Renal cortical epithelial cell (primary cell): ENCODE measurements around the gene PRPSAP1. TPM values are rescaled to one million over a fixed set of nuclear protein-coding genes. Genes with fewer than 3 reads are reported as not detected.

Source experiments
- DNase-seq: peaks from one replicate; pipeline ENCODE4 v3.0.0-alpha.2; 2011; ENCODE audit warnings: low read depth
- total RNA-seq: library from RNA; depleted of rRNA; stranded (reverse); fragments of >200 nt; gene quantifications from 2 replicates; pipeline ENCODE4 v1.2.3, GENCODE V29; 2014

The PRPSAP1 gene
- total RNA-seq, result 54.5 and 58.5 TPM in 2 replicates

GRCh38 chr17:76353599-76354316 is at the start of gene PRPSAP1:
TSS of gene PRPSAP1 (minus strand) at chr17:76353916. CDS start at chr17:76353703, 213 bp downstream.
- peak; percentile 71 for DNase-seq

- DNase-seq, result no peak
Observed at GRCh38 chr17:76402711-76403110, 49.0 kb upstream of the PRPSAP1 start.

DNA sequence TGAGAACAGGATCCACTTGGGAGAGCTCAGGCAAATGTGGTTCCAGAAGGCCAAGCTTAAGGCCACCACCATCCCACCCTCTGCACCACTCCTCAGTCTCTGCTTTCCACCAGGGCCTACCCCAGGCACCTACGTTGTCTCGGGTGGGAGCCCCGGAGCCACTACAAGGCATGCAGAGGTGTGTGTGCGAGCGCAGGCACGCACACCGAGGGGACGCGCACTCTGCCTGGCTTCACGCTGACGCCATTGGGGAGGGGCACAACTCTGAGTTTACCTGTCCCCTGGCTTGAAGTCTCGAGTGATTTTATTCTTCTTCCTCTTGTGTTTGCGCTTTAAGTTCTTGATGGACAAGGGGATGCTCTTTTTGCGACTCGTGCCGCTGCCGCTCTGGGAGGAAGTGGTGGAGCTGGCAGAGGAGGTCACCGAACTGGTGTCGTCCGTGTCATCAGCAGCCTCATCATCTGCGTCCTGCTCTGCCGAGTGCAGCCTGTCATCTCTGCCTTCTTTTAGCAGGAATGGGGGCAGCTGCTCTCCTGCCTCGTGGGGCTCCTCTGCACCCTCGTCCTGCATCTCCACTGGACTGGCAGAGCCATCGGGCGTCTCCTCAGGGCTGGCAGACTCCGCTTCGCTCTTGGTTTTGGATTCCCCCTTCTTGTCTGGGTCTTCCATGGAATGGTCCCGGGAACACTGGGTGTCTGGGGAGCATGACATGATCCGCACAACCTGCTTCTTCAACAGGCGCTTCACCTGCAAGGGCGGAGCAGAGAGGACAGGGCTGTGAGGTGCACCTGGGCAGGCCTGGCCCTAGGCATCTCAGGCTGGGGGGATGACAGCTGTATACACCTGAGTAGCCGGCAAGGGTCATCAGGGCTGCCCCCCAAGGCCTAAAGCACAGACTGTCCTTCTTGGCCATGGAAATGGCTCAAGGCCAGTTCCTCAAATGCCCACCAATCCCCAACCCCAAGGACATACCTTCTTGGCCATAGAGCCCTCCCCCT is 45.8 kb upstream of the PRPSAP1 start:
- no peak for DNase-seq

DNA sequence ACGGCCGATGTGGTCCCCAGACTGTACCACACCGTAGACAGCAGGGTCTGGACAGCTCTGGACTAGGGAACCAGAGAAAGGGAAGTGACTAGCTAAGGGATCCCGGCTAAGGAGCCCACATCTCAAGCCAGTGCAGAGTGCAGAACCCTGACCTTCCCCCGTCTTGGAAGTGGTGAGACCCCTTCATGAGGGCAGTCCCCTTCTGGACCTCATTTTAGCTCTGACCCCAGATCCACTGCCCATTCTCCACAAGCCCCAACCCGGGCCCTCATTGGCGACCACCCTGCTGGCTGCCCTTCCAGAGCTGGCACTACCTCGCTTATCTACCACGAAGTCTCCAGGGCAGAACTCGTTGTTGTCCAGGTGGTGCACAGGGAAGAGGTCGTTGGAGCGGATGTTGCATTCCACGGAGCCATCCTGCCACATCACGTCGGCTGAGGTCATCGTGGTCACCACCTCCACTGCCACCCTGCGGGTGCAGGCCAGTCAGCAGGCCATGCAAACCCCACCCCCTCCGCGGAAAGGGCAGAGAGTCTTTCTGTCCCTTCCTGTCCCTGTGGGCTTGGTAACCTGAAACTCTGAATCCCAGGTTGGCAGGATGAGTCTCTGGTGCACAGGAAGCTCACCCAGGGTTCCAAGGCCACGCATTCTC is 44.9 kb upstream of the PRPSAP1 start:
- DNase-seq, result no peak

DNA sequence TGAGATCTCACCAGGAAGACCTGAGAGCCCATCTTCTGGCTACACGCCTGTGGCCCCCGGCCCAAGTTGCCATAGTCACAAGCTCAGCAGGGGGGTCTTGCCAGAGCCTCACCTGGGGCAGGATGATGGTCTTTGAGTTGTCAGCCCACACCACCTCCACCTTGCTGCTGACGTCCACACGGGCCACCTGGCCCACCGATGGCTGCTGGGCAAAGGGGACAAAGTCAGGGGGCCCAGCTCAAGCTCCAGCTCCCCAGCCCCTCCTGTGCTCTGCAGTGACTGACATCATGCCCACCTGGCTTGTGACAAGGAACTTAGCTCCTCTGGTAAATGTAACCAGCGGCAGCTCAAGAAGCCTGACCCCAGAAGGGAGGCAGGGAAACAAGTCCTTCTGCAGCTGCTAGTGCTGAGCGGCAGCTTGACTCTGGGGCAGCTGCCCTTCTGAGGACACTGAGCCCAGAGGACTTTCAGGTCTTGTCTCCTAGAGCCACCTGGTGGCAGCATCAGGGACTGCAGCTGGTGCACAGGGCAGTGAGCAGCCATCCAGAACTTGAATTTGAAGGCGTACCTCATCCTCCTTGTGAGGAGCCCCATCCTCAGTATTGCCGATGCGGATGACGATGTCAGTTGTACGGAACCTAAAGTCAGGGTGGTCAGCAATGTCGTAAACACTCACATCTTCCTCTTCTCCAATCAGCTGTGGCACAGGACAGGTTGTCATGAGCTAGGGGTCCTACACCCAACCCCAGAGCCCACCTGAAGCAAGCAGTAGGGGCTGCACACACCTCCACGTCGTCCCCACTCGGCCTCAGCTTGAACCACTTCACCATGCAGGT is 44.2 kb upstream of the PRPSAP1 start:
- DNase-seq, result peak; percentile 75

DNA sequence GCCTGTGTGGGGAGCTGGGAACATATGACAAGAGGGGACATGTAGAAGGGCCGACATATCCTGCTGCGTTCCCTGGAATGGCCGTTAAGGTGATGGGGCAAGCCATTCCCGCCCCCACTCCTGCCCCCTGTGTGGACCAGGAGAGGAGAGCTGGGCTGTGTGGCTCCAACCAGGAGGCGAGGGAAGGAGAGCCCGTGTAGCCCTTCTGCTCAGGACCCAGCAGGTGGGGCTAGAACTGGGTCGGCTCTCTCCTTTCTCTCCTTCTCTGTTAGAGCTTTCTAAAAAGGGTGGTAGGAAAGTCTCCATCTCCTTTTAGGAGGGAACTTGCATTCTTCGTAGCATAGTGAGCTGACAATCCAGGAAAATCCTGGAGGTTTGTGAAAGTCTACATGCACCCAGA is 43.5 kb upstream of the PRPSAP1 start:
- DNase-seq, result no peak

- no peak for DNase-seq
Observed at GRCh38 chr17:76395980-76396379, 42.3 kb upstream of the PRPSAP1 start.

DNA sequence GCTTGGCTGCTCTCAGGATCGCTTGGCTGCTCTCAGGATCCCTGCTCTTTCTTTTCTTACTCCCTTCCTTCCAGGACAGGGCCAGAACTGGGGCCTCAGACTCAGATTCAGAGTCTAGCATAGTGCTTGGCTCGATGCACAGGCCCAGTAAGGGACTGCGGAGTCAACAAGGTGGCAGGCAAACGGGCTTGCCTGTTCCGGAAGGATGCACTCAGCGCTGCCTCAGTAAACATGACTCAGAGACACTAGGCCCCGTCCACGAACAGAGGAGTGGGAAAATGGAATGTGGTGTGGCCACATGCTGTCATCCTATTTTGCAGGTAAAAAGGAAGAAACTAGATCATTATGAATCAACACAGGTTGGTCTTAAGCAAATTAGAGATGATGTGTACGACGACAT is 40.5 kb upstream of the PRPSAP1 start:
- DNase-seq, result peak; percentile 85

DNA sequence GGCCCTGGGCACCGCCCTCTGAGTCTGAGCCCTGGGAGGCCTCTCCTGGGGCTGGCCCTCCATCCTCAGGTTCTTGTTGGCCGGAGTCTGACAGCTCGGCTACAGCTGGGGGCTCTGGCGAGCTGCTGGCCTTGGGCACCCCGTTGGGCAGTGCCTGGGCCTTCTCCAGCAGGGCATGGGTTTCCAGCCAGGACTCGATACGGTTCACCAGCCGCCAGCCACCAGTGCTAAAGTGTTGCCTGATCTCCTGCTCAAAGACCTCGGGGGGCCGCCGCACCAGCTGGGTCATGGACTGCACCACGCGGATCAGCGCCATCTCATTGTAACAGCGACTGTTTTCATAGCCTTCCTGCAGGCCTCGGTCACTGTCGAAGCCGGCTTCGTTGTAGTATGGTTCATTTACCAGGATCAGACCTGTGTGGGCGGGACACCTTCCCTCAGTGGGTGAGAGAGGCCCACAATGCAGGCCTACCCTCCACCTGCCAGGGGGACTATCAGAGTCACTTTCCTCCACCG is 37.5 kb upstream of the PRPSAP1 start:
- no peak for DNase-seq

- DNase-seq, result no peak
Observed at GRCh38 chr17:76390003-76390421, 36.3 kb upstream of the PRPSAP1 start.

- DNase-seq, result no peak
Observed at GRCh38 chr17:76388966-76389888, 35.5 kb upstream of the PRPSAP1 start.

DNA sequence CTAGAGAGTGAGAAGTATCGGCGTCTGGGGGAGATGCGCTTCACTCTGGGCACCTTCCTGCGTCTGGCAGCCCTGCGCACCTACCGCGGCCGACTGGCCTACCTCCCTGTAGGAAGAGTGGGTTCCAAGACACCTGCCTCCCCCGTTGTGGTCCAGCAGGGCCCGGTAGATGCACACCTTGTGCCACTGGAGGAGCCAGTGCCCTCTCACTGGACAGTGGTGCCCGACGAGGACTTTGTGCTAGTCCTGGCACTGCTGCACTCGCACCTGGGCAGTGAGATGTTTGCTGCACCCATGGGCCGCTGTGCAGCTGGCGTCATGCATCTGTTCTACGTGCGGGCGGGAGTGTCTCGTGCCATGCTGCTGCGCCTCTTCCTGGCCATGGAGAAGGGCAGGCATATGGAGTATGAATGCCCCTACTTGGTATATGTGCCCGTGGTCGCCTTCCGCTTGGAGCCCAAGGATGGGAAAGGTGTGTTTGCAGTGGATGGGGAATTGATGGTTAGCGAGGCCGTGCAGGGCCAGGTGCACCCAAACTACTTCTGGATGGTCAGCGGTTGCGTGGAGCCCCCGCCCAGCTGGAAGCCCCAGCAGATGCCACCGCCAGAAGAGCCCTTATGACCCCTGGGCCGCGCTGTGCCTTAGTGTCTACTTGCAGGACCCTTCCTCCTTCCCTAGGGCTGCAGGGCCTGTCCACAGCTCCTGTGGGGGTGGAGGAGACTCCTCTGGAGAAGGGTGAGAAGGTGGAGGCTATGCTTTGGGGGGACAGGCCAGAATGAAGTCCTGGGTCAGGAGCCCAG is 33.5 kb upstream of the PRPSAP1 start:
- DNase-seq, result no peak

DNA sequence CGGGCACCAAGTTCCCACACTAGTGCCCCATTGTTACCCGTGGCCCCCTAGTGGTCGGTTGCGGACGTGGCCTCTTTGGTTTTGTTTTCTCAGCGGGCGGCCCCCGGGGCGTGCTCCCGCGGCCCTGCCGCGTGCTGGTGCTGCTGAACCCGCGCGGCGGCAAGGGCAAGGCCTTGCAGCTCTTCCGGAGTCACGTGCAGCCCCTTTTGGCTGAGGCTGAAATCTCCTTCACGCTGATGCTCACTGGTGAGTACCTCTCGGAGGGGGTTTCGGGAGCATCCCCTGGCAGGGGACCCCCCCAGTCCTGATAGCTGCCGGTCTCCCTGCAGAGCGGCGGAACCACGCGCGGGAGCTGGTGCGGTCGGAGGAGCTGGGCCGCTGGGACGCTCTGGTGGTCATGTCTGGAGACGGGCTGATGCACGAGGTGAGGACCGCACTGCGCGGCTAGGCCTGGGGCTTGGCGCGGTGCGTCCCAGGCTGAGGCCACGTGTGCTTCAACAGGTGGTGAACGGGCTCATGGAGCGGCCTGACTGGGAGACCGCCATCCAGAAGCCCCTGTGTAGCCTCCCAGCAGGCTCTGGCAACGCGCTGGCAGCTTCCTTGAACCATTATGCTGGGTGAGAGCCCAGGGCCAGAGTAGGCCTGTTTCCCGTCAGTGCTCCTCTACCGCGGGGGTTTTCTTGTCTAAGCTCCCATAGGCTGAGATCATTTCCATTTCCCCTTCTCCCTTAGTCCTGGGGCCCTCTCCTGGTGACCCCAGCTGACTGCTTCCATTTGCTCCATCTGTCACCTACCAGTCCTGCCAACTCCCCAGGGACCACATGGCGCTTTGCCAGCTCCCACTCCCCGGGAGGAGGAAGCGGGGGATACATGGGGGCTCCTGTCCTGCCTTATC is 32.4 kb upstream of the PRPSAP1 start:
- DNase-seq, result no peak

DNA sequence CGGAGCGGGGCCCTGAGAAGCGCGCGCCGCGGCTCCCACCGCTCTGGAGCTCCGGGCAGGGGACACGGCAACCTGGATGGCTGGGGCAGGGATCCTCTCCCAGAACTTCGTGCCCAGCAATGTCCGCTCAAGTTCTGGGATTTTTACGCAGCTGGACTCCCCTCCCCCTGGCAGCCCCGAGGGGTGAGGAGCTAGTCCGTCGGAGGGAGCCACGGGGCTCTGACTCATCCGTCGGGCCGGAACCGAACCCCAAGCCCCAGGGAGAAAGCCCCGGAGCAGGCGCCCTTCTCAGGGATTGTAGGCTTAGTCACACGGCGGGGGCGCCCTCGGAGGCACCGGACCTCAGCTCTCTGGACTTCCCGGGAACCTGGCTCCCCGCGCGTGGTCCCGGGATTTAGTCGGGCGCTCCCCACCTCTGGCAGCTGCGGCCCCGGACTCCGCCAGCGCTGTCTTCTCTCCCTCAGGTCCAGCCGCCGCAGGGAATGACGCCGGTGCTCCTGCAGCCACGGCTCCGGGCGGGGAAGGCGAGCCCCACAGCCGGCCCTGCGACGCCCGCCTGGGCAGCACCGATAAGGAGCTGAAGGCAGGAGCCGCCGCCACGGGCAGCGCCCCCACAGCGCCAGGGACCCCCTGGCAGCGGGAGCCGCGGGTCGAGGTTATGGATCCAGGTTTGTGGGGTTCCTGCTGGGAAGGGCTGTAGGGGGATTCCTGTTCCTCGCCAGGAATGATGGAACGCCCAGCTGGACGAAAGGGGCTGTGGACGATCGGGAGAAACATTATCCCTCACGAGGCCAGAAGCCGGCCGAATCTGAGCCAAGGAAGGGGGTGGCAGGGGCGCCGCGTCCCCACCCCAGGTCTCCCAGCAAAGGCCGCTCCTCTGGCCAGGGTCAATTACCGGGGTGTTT is 31.5 kb upstream of the PRPSAP1 start:
- DNase-seq, result peak; percentile 47

GRCh38 chr17:76384222-76384986 is 30.7 kb upstream of the PRPSAP1 start, which contains the start of gene SPHK1:
TSS of gene SPHK1 (plus strand) at chr17:76384609. CDS start at chr17:76385645, 1,036 bp downstream.
- no peak for DNase-seq
